ENCODE measurements around the gene LRRC8E. TPM values are rescaled to one million over a fixed set of nuclear protein-coding genes. Genes with fewer than 3 reads are reported as not detected.

The LRRC8E gene
- total and polyA plus RNA-seq, 2 donors: 1.1 to 1.3 TPM

GRCh38 chr19:7868671-7869452, 19.4 kb upstream of the LRRC8E start:
- peaks cover 3% of the 10 kb centered on the region for H3K4me1 ChIP-seq (ENCODE audit: insufficient read depth)
- H3K36me3 ChIP-seq (ENCODE audit: insufficient read depth): no peaks in the 10 kb centered on the region
- H3K27ac ChIP-seq (ENCODE audit: low read depth): peak overlapping the region; percentile 45
- H3K4me3 ChIP-seq (ENCODE audit: low read depth, low read length): peak overlapping the region; percentile 25
- no peak for DNase-seq (ENCODE audit: extremely low spot score)
- WGBS: 2% methylated on average over 67 of the region's 67 CpGs

- H3K4me1 ChIP-seq (ENCODE audit: insufficient read depth): peaks cover 5% of the 10 kb centered on the region
- no peak for DNase-seq (ENCODE audit: extremely low spot score)
- H3K27ac ChIP-seq (ENCODE audit: low read depth): peak overlapping the region; percentile 0
- 5% methylated on average over 47 of the region's 47 CpGs for WGBS
- H3K36me3 ChIP-seq (ENCODE audit: insufficient read depth): no peaks in the 10 kb centered on the region
- peak overlapping the region; percentile 25 for H3K4me3 ChIP-seq (ENCODE audit: low read depth, low read length)
These were observed 18.8 kb upstream of the LRRC8E start for GRCh38 chr19:7869453-7869909.

- H3K4me1 ChIP-seq (ENCODE audit: insufficient read depth): peaks cover 5% of the 10 kb centered on the region
- peak overlapping the region; percentile 25 for H3K4me3 ChIP-seq (ENCODE audit: low read depth, low read length)
- H3K27ac ChIP-seq (ENCODE audit: low read depth): no peak overlapping the region
- H3K36me3 ChIP-seq (ENCODE audit: insufficient read depth): no peaks in the 10 kb centered on the region
- DNase-seq (ENCODE audit: extremely low spot score): no peak
- 32% methylated on average over 30 of the region's 30 CpGs for WGBS
These were observed 18.3 kb upstream of the LRRC8E start for GRCh38 chr19:7869910-7870511.

- no peaks in the 10 kb centered on the region for H3K36me3 ChIP-seq (ENCODE audit: insufficient read depth)
- H3K4me1 ChIP-seq (ENCODE audit: insufficient read depth): peaks cover 5% of the 10 kb centered on the region
- H3K4me3 ChIP-seq (ENCODE audit: low read depth, low read length): no peak overlapping the region
- no peak for DNase-seq (ENCODE audit: extremely low spot score)
- 71% methylated on average over 11 of the region's 11 CpGs for WGBS
- H3K27ac ChIP-seq (ENCODE audit: low read depth): no peak overlapping the region
These were observed 17.5 kb upstream of the LRRC8E start for GRCh38 chr19:7870571-7871436.

GRCh38 chr19:7871437-7872305, 16.6 kb upstream of the LRRC8E start:
- Histone ChIP-seq H3K27ac (ENCODE audit: low read depth) (no peak overlapping the region), H3K4me3 (ENCODE audit: low read depth, low read length) (no peak overlapping the region)

GRCh38 chr19:7872306-7873204, 15.8 kb upstream of the LRRC8E start:
- Histone ChIP-seq H3K36me3 (ENCODE audit: insufficient read depth) (no peaks in the 10 kb centered on the region), H3K4me1 (ENCODE audit: insufficient read depth) (peaks cover 5% of the 10 kb centered on the region), H3K4me3 (ENCODE audit: low read depth, low read length) (no peak overlapping the region), H3K27ac (ENCODE audit: low read depth) (no peak overlapping the region)
- 56% methylated on average over 47 of the region's 47 CpGs for WGBS
- no peak for DNase-seq (ENCODE audit: extremely low spot score)

More at GRCh38 chr19:7871437-7872305, 16.6 kb upstream of the LRRC8E start:
- DNase-seq (ENCODE audit: extremely low spot score): peak; percentile 78
- WGBS: 8% methylated on average over 33 of the region's 33 CpGs
- Histone ChIP-seq H3K36me3 (ENCODE audit: insufficient read depth) (no peaks in the 10 kb centered on the region), H3K4me1 (ENCODE audit: insufficient read depth) (peaks cover 5% of the 10 kb centered on the region)

GRCh38 chr19:7873304-7874075, 14.8 kb upstream of the LRRC8E start:
- 13% methylated on average over 53 of the region's 53 CpGs for WGBS
- H3K4me3 ChIP-seq (ENCODE audit: low read depth, low read length): peak overlapping the region; percentile 29
- DNase-seq (ENCODE audit: extremely low spot score): no peak
- no peak overlapping the region for H3K27ac ChIP-seq (ENCODE audit: low read depth)
- H3K4me1 ChIP-seq (ENCODE audit: insufficient read depth): peaks cover 5% of the 10 kb centered on the region
- no peaks in the 10 kb centered on the region for H3K36me3 ChIP-seq (ENCODE audit: insufficient read depth)

GRCh38 chr19:7874076-7874896, 14.0 kb upstream of the LRRC8E start, which contains the start of gene PRR36:
TSS of gene PRR36 (minus strand) at chr19:7874390. CDS start at chr19:7873689, 701 bp downstream.
- Histone ChIP-seq H3K4me1 (ENCODE audit: insufficient read depth) (peaks cover 3% of the 10 kb centered on the region), H3K36me3 (ENCODE audit: insufficient read depth) (no peaks in the 10 kb centered on the region), H3K27ac (ENCODE audit: low read depth) (no peak within 1 kb of the TSS), H3K4me3 (ENCODE audit: low read depth, low read length) (peak within 1 kb of the TSS; percentile 29)
- WGBS: 1% methylated on average over 88 of the region's 88 CpGs
- no peak for DNase-seq (ENCODE audit: extremely low spot score)

GRCh38 chr19:7874897-7875273, 13.4 kb upstream of the LRRC8E start:
- DNase-seq (ENCODE audit: extremely low spot score): no peak
- Histone ChIP-seq H3K27ac (ENCODE audit: low read depth) (no peak overlapping the region), H3K4me1 (ENCODE audit: insufficient read depth) (peaks cover 3% of the 10 kb centered on the region), H3K4me3 (ENCODE audit: low read depth, low read length) (no peak overlapping the region), H3K36me3 (ENCODE audit: insufficient read depth) (no peaks in the 10 kb centered on the region)
- 46% methylated on average over 12 of the region's 12 CpGs for WGBS

GRCh38 chr19:7877249-7877836, 11.0 kb upstream of the LRRC8E start:
- Histone ChIP-seq H3K36me3 (ENCODE audit: insufficient read depth) (no peaks in the 10 kb centered on the region), H3K27ac (ENCODE audit: low read depth) (no peak overlapping the region), H3K4me1 (ENCODE audit: insufficient read depth) (peaks cover 3% of the 10 kb centered on the region), H3K4me3 (ENCODE audit: low read depth, low read length) (no peak overlapping the region)
- WGBS: 74% methylated on average over 6 of the region's 6 CpGs
- no peak for DNase-seq (ENCODE audit: extremely low spot score)

All from urinary bladder (tissue), 4 donors.